IgD-negative memory B cell (primary cell): ENCODE data around the gene SRGAP3. TPM values are rescaled to one million over a fixed set of nuclear protein-coding genes. Genes with fewer than 3 reads are reported as not detected.
A peak's percentile ranks its signal among the peaks of the same experiment; 100 is the strongest.

Source experiments
- H3K27ac Mint-ChIP-seq, 3 donors: one replicate each; pipeline ENCODE4 v1.8.0; 2020 to 2022; ENCODE audit warnings: mild to moderate bottlenecking in 3 of 3, mixed read lengths in 3 of 3, moderate library complexity in 1 of 3
- H3K27me3 Mint-ChIP-seq: one replicate; pipeline ENCODE4 v1.8.0; 2021; ENCODE audit warnings: mixed read lengths
- H3K36me3 Mint-ChIP-seq: one replicate; pipeline ENCODE4 v1.8.0; 2020; ENCODE audit warnings: mild to moderate bottlenecking, mixed read lengths
- H3K4me1 Mint-ChIP-seq, 3 donors: one replicate each; pipeline ENCODE4 v1.8.0; 2020 to 2022; ENCODE audit warnings: mixed read lengths in 3 of 3, mild to moderate bottlenecking in 1 of 3
- H3K4me3 Mint-ChIP-seq, 4 donors: one replicate each; pipeline ENCODE4 v1.8.0; 2020 to 2022; ENCODE audit warnings: mild to moderate bottlenecking in 4 of 4, mixed read lengths in 4 of 4, moderate library complexity in 3 of 4
- H3K9me3 Mint-ChIP-seq, 3 donors: one replicate each; pipeline ENCODE4 v1.8.0; 2020 to 2021; ENCODE audit warnings: mixed read lengths in 3 of 3, mild to moderate bottlenecking in 1 of 3
- polyA plus RNA-seq: library from polyadenylated mRNA; unstranded; fragments of 300-500 nt; fragmentation: Illumina TruSeq; gene quantifications from one replicate; pipeline ENCODE4 v1.2.3, GENCODE V29; 2021

SRGAP3 gene
- polyA plus RNA-seq, 1 donor from 2014 or later, result 0.24 TPM

DNA sequence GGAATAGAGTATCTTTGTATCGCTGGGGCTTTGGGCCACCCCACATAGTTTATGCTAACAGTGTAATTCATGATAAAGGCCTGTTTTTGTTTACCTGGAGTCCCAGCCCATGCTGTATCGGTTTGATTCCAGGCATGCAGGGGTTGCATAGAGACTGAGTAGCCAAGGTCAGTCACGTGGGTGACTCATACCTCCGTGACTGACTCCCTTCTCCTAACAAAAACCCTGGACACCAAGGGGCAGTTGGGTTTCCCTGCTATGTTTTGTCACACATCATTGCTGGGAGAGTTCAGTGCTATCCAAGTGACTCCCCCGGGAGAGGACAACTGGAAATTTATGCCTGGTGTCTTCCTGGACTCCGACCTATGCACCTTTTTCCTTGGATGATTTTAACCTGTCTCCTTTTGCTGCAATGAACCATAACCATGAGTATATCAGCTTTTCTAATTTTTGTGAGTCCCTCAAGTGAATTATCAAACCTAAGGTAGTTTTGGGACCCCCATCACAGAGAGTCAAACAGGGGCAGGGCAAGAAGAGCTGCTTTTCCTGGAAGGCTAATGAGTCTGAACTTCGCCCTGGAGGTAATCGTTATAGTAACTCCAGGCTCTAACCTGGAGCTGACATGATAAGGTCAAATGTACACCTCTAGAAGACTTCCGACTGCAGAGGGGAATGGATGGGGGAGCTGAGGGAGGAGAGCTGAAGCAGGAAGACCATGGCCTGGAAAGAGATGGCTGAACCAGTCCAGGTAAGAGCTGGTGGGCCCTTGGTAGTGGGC is 57.0 kb downstream of the SRGAP3 start:
- no peaks in the 10 kb centered on the region for H3K9me3 Mint-ChIP-seq
- peaks cover 6% of the 10 kb centered on the region for H3K27me3 Mint-ChIP-seq
- no peak overlapping the region for H3K27ac Mint-ChIP-seq
- no peak overlapping the region for H3K4me3 Mint-ChIP-seq
- no peaks in the 10 kb centered on the region for H3K4me1 Mint-ChIP-seq
- no peaks in the 10 kb centered on the region for H3K36me3 Mint-ChIP-seq

DNA sequence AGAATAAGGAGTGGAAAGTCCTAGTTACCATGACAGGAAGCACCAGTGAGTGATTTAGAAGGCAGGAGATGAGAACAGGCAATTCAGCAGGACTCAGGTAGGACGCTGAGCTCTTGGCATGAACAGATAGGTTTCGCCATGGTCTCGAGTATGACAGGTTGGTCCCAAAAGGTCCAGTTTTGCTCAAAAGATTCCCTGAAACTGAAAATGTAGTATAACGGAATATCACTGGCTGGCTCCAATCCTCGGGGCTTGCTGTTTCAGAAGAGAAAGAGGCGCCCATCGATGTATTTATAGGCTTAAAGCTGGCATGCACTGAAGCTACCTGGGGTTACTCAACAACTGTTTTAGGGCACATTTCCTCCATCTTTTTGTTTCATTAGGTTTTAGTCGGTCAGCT is 59.2 kb downstream of the SRGAP3 start:
- H3K27me3 Mint-ChIP-seq, result peaks cover 5% of the 10 kb centered on the region
- peak overlapping the region in 1 of 3 donors; percentile 61 for H3K27ac Mint-ChIP-seq
- H3K36me3 Mint-ChIP-seq, result no peaks in the 10 kb centered on the region
- H3K4me3 Mint-ChIP-seq, result no peak overlapping the region
- no peaks in the 10 kb centered on the region for H3K4me1 Mint-ChIP-seq
- H3K9me3 Mint-ChIP-seq, result no peaks in the 10 kb centered on the region

DNA sequence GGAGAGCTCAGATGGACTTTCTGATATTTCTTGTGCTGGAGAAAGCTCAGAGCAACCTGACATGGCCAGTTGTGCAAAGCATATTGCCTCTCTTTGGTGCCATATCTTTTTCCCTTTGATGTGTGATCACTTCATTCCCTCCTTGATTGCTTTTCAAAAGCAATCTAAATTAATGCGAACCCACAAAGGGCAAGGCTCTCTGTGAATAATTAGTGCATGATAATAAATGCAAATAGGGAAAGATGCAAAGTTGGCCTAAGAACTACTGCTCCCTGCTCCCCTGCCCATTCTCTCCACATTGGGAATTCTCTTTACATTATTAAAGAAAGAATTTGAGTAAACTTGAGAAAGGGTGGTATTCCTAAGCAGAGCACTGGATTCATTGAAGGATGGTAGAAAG is 60.9 kb downstream of the SRGAP3 start:
- Mint-ChIP-seq H3K9me3 (no peaks in the 10 kb centered on the region), H3K27me3 (peaks cover 5% of the 10 kb centered on the region), H3K4me3 (no peak overlapping the region), H3K4me1 (no peaks in the 10 kb centered on the region), H3K27ac (no peak overlapping the region), H3K36me3 (no peaks in the 10 kb centered on the region)

DNA sequence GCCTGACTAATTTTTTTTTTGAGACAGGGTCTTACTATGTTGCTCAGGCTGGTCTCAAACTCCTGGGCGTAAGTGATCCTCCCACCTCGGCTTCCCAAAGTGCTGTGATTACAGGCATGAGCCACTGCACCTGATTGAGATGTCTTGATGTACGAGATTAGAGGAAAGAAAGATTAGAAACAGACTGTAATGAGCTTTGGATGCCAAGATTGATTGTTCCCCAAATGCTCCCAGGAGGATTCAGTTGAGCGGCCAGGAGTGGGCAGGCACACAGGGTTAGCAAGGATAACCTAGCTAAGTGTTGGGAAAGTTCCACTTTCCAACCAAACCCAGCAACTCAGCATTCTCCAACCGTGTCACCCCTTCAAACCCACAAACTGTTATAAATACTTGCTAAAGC is 63.7 kb downstream of the SRGAP3 start:
- H3K4me1 Mint-ChIP-seq, result peaks cover 0 to 1% (median 0%) of the 10 kb centered on the region in 3 donors
- no peaks in the 10 kb centered on the region for H3K36me3 Mint-ChIP-seq
- H3K4me3 Mint-ChIP-seq, result no peak overlapping the region
- H3K27me3 Mint-ChIP-seq, result peaks cover 7% of the 10 kb centered on the region
- no peaks in the 10 kb centered on the region for H3K9me3 Mint-ChIP-seq
- peak overlapping the region in 1 of 3 donors; percentile 82 for H3K27ac Mint-ChIP-seq

DNA sequence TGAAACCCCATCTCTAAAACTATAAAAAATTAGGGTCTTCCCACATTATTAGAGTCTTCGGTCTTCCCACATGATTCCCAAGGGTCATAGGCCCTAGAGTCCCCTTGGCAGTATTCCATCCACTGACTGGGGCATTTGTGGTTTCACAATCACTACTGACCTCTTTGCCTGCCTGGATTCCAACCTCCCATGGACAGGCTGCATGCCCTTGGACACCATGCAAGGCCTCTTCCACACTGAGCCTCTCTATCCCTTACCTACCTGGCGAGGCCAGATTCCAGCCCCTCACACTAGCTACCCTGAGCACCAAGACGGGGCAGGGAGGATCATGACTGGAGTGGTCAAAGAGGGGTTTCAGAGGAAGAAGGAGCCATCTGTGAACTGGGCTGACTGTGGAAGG is 64.4 kb downstream of the SRGAP3 start:
- Mint-ChIP-seq H3K9me3 (no peaks in the 10 kb centered on the region), H3K27ac (peak overlapping the region in 1 of 3 donors; percentile 82), H3K4me3 (no peak overlapping the region), H3K4me1 (peaks cover 4 to 6% (median 4%) of the 10 kb centered on the region in 3 donors), H3K36me3 (no peaks in the 10 kb centered on the region), H3K27me3 (peaks cover 10% of the 10 kb centered on the region)

DNA sequence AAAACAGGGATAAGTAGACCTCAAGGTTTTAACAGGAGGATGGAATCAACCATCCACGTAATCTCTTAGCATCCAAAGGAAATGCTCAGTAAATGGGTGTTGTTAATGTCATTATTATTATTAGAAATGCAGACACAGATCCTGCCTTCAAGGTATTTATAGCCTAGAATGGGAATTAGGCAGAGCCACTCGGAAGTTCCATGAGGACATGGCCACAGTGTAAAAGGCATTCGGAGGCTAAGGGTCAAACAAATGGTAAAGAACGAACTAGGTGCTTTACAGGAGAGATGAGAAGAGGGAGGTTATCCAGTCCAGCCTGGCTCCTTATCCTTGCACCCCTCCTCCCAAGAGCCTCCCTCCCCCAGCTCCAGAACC is 65.0 kb downstream of the SRGAP3 start:
- no peak overlapping the region for H3K4me3 Mint-ChIP-seq
- peaks cover 12% of the 10 kb centered on the region for H3K27me3 Mint-ChIP-seq
- H3K27ac Mint-ChIP-seq, result no peak overlapping the region
- H3K36me3 Mint-ChIP-seq, result no peaks in the 10 kb centered on the region
- H3K9me3 Mint-ChIP-seq, result no peaks in the 10 kb centered on the region
- H3K4me1 Mint-ChIP-seq, result peaks cover 4 to 10% (median 7%) of the 10 kb centered on the region in 3 donors

DNA sequence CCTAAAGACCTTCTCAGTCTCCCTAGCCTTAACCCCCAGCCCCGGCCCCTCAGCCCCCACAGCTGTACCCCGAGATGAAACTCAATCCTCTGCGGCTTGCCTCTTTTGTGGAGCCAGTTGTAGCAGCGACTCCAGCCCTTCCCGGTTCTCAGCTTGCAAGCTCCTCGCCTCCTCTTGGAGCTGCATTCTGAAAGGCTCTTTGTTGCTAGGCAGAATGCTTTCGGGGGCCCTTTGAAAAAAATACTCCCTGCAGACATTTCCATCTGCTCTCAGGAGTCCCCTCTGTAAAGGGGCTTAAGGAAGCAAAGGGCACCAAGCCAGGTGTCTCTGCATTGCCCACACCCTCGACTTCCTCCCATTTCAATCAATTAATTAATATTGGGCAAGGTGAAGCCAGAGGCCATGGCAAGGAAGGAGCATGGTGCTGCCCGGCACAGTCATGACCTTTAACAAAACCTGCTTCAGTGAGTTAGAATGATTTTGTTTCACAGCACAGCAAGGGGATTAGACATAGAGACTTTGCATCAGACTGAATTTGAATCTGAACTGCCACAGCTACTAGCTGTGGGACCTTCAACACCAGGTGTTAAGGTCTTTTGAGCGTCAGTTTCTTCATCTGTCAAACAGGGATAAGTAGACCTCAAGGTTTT is 65.5 kb downstream of the SRGAP3 start:
- no peak overlapping the region for H3K4me3 Mint-ChIP-seq
- H3K4me1 Mint-ChIP-seq, result peaks cover 4 to 10% (median 7%) of the 10 kb centered on the region in 3 donors
- H3K27ac Mint-ChIP-seq, result no peak overlapping the region
- no peaks in the 10 kb centered on the region for H3K9me3 Mint-ChIP-seq
- no peaks in the 10 kb centered on the region for H3K36me3 Mint-ChIP-seq
- H3K27me3 Mint-ChIP-seq, result peaks cover 11% of the 10 kb centered on the region

DNA sequence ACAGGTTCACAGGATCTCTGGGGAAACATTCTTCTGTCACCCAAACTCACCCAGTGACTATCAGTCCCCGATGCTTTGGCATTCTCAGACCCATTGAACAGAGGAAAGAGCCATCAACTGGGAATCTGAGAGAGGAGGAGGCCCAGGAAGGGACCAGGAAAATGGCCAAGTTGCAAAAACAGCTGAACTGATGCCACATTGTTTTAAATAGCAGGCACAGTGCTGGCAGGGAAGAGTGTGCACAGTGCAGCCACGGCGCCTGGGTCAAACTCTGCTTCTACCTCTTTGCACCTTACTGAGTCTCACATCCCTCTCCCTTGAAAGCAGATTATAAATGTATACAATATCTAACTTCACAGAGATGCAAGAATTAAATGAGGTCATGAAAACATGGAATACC is 66.4 kb downstream of the SRGAP3 start:
- Mint-ChIP-seq H3K9me3 (no peaks in the 10 kb centered on the region), H3K27me3 (peaks cover 17% of the 10 kb centered on the region), H3K36me3 (no peaks in the 10 kb centered on the region), H3K4me1 (peaks cover 4 to 10% (median 7%) of the 10 kb centered on the region in 3 donors), H3K27ac (no peak overlapping the region), H3K4me3 (no peak overlapping the region)

DNA sequence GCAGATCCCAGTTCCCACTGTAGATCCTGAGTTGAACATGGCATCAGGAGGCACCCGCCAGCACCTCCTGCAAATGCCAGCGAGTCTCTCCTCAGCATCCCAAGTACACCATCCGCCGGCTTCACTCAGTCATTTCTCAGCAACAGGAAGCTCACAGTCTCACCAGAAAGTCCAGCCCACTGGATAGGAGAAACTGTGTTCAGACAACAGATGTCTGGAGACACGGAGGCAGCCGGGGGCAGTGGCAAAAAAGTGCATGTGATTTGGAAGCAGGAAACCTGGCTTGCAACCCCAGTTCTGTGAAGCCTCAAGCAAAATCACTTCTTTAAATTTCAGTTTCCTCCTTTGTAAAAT is 68.7 kb downstream of the SRGAP3 start:
- Mint-ChIP-seq H3K4me3 (no peak overlapping the region), H3K27ac (no peak overlapping the region), H3K4me1 (peaks cover 4 to 10% (median 7%) of the 10 kb centered on the region in 3 donors), H3K27me3 (peaks cover 15% of the 10 kb centered on the region), H3K36me3 (no peaks in the 10 kb centered on the region), H3K9me3 (peaks cover 0 to 1% (median 0%) of the 10 kb centered on the region in 3 donors)

DNA sequence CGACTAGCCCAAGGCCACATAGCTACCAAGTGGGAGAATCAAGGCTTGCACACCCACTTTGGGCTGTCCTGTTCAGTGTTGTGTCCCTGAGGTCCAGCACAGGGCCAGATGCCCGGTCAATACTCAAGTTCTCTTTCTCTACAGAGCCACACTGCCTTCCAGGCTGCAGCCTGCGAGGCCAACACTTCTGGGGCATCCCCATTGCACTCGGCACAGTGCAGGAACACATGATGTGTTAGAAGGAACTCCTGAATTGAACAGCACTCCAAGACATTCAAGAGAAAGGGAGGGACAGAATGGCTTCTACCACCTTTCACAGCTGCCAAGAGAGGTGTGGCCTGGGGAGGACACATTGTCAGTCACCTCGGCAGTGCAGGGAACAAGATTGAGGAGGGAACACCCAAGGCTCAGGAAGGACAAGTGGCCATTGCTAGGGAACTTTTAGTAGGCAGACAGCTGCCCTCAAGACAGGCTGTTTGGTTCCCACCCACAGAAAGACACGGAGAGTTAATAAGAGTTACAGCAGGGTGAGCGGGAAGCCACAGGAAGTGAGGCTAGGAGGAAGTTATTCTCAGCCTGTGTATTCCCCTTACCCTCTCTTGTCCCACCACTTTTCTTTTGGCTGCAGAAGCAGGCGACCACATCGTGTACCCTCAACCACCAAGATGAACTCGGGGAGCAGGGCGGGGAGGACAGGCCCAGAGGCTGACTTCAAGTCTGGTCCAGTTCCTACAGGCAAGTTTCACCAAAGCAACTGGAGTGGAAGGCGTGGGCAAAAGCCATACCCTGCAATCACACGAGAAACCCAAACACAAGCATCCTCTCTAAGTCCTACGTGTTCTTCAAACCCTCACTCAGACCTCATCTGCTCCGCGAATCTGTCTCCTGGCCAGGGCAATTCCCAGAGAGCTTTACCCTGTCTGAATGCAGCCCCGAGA is 69.4 kb downstream of the SRGAP3 start:
- Mint-ChIP-seq H3K36me3 (no peaks in the 10 kb centered on the region), H3K27me3 (peaks cover 15% of the 10 kb centered on the region), H3K4me3 (peak overlapping the region in 2 of 4 donors; percentile 19 to 67), H3K9me3 (peaks cover 0 to 1% (median 0%) of the 10 kb centered on the region in 3 donors), H3K4me1 (peaks cover 4 to 10% (median 7%) of the 10 kb centered on the region in 3 donors), H3K27ac (no peak overlapping the region)

DNA sequence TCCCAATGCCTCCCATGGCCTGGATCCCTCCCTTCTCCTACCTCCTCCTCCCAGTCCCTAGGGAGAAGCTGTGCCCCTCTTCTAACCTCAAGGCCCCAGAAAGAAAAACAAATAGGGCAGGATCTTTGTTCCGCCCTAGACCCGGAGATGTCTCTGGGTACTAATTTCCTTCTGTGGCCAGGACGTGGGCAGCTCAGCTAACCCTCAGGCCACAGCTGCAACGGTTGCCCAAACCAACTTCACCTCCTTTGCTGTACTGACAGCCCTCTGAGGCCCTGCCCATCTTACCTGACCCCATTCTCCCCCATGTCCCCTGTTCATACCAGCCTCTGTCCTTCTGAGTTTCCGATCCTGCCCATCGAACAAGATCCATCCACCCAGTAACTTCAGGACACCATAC is 70.7 kb downstream of the SRGAP3 start:
- Mint-ChIP-seq H3K9me3 (peaks cover 0 to 1% (median 0%) of the 10 kb centered on the region in 3 donors), H3K36me3 (no peaks in the 10 kb centered on the region), H3K4me1 (peaks cover 4 to 13% (median 7%) of the 10 kb centered on the region in 3 donors), H3K4me3 (peak overlapping the region in 1 of 4 donors; percentile 34), H3K27ac (no peak overlapping the region), H3K27me3 (peaks cover 15% of the 10 kb centered on the region)

DNA sequence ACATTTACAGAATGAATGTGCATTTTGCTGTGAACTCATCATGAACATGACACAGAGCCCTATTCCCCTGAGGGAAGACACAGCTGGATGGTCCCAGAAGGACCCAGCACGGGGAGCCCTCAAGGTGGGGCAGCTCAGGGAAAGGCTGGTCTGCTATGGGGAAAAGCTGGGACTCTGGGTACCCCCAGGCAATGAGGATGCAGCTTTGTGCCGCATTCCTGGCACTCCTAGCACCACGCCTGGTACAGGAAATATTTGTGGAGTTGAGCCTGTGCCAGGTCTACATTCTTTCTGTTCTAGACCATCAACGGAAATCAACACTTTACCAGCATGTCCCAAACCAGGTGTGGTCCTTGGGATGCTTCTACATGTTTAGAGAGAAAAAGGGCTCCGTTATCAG is 74.0 kb downstream of the SRGAP3 start:
- H3K9me3 Mint-ChIP-seq, result peaks cover 0 to 1% (median 0%) of the 10 kb centered on the region in 3 donors
- peaks cover 5 to 10% (median 7%) of the 10 kb centered on the region in 3 donors for H3K4me1 Mint-ChIP-seq
- no peak overlapping the region for H3K27ac Mint-ChIP-seq
- H3K27me3 Mint-ChIP-seq, result peaks cover 13% of the 10 kb centered on the region
- peaks cover 2% of the 10 kb centered on the region for H3K36me3 Mint-ChIP-seq
- H3K4me3 Mint-ChIP-seq, result no peak overlapping the region

DNA sequence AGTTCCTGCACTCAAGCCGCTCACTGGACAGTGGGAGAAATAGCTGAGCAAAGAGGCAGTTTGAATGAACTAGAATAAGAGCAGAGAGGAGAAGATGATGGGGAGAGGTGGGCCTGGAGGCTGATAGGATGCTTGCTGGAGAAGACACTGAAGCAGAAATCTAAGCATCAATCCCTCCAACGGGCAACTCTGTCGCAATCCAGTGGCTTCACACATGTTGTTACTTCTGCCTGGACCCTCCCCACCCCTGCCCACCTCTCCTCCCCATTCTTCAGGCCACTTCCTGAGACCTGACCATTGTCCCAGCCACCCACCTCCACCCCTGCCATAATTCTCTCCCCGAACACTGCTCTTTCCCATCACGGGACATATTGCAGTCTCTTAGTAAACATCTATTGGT is 76.0 kb downstream of the SRGAP3 start:
- Mint-ChIP-seq H3K27ac (no peak overlapping the region), H3K4me3 (no peak overlapping the region), H3K4me1 (peaks cover 9 to 17% (median 10%) of the 10 kb centered on the region in 3 donors), H3K27me3 (peaks cover 3% of the 10 kb centered on the region), H3K36me3 (peaks cover 2% of the 10 kb centered on the region), H3K9me3 (peaks cover 0 to 1% (median 0%) of the 10 kb centered on the region in 3 donors)

DNA sequence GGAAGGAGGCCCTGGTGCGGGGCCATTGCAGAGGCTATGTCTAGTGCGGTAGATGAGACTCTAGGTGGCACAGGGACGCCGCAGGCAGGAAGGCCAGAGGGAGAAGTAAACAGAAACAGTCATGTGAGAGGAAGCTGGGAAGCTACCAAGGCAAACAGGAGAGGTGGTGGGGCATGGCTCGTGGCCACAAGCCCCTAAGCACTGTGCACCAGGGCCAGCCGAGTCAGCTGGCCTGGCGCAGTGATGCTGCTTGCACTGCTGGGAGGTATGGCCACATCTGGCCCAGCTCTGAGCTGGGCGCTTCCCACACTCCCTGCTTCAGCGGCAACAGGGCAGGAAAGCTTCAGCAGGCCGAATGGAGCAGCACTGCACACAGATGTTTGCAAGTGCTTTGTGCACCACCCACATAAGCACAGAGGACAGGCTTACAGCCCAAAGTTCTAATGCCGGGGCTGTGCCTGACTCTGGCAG is 76.6 kb downstream of the SRGAP3 start:
- H3K36me3 Mint-ChIP-seq, result peaks cover 2% of the 10 kb centered on the region
- peaks cover 0 to 1% (median 0%) of the 10 kb centered on the region in 3 donors for H3K9me3 Mint-ChIP-seq
- H3K4me1 Mint-ChIP-seq, result peaks cover 15 to 23% (median 16%) of the 10 kb centered on the region in 3 donors
- no peaks in the 10 kb centered on the region for H3K27me3 Mint-ChIP-seq
- H3K27ac Mint-ChIP-seq, result peak overlapping the region in 1 of 3 donors; percentile 81
- no peak overlapping the region for H3K4me3 Mint-ChIP-seq

DNA sequence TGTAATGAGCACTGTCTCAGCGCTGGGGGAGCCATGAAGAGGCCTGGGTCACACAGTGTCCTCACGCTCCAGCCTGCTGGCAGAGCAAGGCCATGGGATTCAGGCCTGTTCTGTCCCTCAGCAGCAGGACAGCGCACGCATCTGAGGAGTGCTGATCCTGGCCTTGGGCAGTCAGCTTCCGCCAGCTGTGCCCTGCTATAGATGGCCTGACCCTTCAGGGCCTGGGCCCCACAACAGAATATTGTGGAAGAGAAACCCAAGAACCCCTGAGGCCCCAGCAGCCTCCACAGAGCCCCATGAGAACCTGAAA is 78.6 kb downstream of the SRGAP3 start:
- H3K9me3 Mint-ChIP-seq, result peaks cover 0 to 3% (median 0%) of the 10 kb centered on the region in 3 donors
- H3K27me3 Mint-ChIP-seq, result no peaks in the 10 kb centered on the region
- peaks cover 2% of the 10 kb centered on the region for H3K36me3 Mint-ChIP-seq
- no peak overlapping the region for H3K4me3 Mint-ChIP-seq
- H3K4me1 Mint-ChIP-seq, result peaks cover 16 to 23% (median 18%) of the 10 kb centered on the region in 3 donors
- no peak overlapping the region for H3K27ac Mint-ChIP-seq
